T follicular helper cell (primary cell): ENCODE results near the gene TCF7L1.
A peak's percentile ranks its signal among the peaks of the same experiment; 100 is the strongest.

ENCODE experiments used
- DNase-seq: peaks from one replicate; pipeline ENCODE4 v3.0.0-alpha.2; 2020; ENCODE audit warnings: low read depth

TCF7L1 gene

DNA sequence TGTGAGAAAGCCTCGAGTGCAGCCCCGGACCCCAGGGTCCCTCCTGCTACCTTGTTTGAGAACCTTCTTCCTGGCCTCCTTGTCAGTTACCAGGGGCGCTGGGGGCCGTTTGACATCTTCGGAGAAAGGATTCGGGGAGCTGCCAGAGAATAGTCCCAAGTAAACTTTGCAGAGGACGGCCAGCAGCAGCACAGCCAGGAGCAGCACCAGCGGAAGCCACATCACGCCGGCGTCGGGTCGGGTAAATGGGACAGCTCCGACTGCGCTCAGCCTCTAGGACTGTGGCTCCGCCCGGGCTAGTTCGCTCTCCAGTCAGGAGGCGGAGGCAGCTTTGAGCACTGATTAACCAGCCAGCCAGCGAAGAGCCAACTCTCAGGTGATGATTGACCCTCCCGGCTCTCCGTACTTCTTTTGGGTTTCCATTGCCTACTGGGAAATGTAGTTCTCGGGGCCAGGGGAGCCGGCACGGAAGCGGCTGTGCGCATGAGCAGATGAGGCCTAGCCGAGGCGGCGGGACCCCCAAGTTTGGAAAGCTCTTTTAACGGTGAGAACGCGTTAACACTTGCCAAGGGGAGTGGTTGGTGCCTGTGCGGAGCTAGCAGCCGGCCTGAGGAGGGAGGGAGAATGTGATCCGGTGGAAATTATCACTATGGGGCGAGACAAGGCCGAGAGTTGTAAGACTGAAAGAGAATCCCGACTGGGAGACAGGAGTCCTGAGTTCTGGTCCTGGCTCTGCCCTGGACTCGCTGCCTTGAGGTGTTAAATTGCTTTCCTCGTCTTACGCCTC is 221.3 kb downstream of the TCF7L1 start, which contains the start of the genes ELMOD3 and RETSAT:
TSS of gene ELMOD3 (plus strand) at position 484 of the 787 bp plus-strand sequence. CDS start 2,430 bp downstream, outside the sequence.
TSS of gene RETSAT (minus strand) at position 243 of the 787 bp plus-strand sequence. CDS start at position 222, 21 bp downstream.
- DNase-seq = peak; percentile 97

DNA sequence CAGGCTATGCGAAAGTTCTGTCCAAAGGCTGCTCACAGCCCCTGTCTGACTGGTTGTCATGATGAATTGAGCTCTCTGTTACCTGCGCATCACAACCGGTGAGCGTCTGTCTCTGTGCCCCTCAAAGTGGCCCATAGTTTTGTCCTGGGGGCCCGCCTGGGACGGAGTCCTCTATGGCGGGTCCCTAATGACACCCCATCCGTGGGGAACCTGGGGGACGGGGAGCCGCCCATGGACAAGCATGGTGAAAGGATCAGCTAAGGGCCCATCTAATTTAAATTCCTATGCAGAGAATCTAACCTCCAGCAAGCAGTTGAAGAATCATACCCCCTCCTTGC is 221.8 kb downstream of the TCF7L1 start:
- no peak for DNase-seq

DNA sequence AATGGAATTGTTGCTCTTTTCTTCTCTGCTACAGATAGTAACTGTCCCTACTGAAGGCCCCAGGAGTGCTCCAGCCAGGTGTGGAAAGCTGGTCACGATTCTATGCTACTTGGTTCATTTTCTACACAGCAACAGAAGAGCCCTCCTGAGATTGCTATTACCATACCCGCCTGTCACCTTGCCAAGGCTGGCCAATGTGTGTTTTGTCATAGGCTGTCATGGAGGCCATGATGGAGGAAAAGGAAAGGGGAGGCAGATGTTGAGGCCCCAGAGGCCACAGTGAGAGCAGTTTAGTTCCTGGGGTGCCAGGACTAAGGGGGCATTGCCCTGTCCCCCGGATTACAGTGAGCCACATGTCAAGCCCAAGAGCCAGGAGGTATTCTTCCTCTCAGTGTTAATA is 222.3 kb downstream of the TCF7L1 start:
- DNase-seq = no peak

DNA sequence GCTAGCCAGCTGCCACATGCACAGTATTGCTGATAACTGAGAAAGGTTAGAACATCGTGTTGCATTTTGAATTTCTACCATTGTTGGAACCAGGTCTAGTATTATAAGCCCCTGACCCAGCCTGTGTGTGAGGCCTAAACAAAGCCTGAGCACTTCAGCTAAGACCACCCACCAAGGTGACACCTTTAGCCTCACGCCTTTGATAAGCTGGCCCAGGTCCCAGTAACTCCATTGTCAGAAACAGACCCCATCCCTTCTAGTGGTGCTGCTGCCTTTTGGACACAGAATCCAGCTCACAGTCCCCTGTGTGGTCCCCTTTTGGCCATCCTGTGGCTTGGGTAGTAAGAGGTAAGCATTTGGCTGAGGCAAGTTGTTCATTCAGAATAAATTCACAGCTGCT is 223.0 kb downstream of the TCF7L1 start:
- DNase-seq = no peak

DNA sequence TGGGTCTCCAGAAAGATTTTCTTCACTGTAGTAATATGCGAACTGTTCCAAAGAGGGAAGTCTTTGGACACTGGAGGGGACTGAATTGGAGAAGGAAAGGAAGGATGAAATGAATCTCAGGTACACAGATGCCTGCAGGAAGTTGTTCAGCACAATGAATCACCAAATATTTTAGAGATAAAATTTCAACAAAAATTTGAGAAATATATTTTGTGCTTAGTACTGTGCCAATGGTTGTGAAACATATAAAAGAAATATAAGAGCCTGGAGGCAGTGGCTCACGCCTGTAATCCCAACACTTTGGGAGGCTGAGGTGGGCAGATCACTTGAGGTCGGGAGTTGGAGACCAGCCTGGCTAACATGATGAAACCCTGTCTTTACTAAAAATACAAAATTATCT is 224.5 kb downstream of the TCF7L1 start:
- no peak for DNase-seq
